Measurements from ENCODE around the gene SPATA31E1. TPM values are rescaled to one million over a fixed set of nuclear protein-coding genes. Genes with fewer than 3 reads are reported as not detected.

Gene SPATA31E1
- total and polyA plus RNA-seq, 10 of the 15 experiments (the other 5 are each of a cell fraction or from before 2014, with no cell fraction given) = not detected

GRCh38 chr9:87892956-87893355 lies 10.3 kb downstream of the SPATA31E1 start:
- BruUV-seq (replicated peaks) = no TSS peak
- H4K20me1 ChIP-seq (ENCODE audit: control insufficient read depth, insufficient read depth) = no peaks in the 10 kb centered on the region
- ChIA-PET POLR2A (no interaction called here), CTCF (no interaction called here), SMC1A (ENCODE audit: uncharacterized antibody, unreplicated experiment) (no interaction called here), RAD21 (ENCODE audit: unreplicated experiment) (no interaction called here)
- H3K36me3 ChIP-seq (ENCODE audit: control insufficient read depth in 2 of 2, insufficient read depth in 2 of 2, low read length in 1 of 2) = no peaks in the 10 kb centered on the region
- no peak overlapping the region for H3K27ac ChIP-seq (ENCODE audit: control insufficient read depth, insufficient read depth)
- H3K4me3 ChIP-seq = no peak overlapping the region
- no peak overlapping the region for H3K4me2 ChIP-seq (ENCODE audit: control insufficient read depth, insufficient read depth)
- in situ Hi-C loops (cut with MboI) (no loop called here), intact Hi-C loops (cut with micrococcal nuclease; ENCODE audit: unreplicated experiment) (no loop called here)
- no peak for TF ChIP-seq E2F4 (IDR thresholded peaks at IDR 0.05; ENCODE audit: low read depth, low read length)
- TF ChIP-seq LARP7 (IDR thresholded peaks at IDR 0.05) = no peak
- no peak for TF ChIP-seq CHD4 (IDR thresholded peaks at IDR 0.05)
- TF ChIP-seq ELK1 (IDR thresholded peaks at IDR 0.05; ENCODE audit: low read depth, low read length) = no peak
- TF ChIP-seq JUNB (IDR thresholded peaks at IDR 0.05) = no peak
- TF ChIP-seq ZNF687 (IDR thresholded peaks at IDR 0.05) = no peak
- TF ChIP-seq KDM1A (IDR thresholded peaks at IDR 0.05; ENCODE audit: borderline replicate concordance) = no peak
- no peak for TF ChIP-seq NR2F1 (conservative IDR thresholded peaks at IDR 0.05)
- TF ChIP-seq MYC (IDR thresholded peaks at IDR 0.05; ENCODE audit: insufficient read depth, insufficient read length, insufficient replicate concordance, low read length, severe bottlenecking) = no peak
- no peak for TF ChIP-seq TCF12 (IDR thresholded peaks at IDR 0.05; ENCODE audit: low read depth, low read length)
- TF ChIP-seq BMI1 (IDR thresholded peaks at IDR 0.05; ENCODE audit: borderline replicate concordance) = no peak
- TF ChIP-seq, protein P1, sequence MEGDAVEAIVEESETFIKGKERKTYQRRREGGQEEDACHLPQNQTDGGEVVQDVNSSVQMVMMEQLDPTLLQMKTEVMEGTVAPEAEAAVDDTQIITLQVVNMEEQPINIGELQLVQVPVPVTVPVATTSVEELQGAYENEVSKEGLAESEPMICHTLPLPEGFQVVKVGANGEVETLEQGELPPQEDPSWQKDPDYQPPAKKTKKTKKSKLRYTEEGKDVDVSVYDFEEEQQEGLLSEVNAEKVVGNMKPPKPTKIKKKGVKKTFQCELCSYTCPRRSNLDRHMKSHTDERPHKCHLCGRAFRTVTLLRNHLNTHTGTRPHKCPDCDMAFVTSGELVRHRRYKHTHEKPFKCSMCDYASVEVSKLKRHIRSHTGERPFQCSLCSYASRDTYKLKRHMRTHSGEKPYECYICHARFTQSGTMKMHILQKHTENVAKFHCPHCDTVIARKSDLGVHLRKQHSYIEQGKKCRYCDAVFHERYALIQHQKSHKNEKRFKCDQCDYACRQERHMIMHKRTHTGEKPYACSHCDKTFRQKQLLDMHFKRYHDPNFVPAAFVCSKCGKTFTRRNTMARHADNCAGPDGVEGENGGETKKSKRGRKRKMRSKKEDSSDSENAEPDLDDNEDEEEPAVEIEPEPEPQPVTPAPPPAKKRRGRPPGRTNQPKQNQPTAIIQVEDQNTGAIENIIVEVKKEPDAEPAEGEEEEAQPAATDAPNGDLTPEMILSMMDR (IDR thresholded peaks at IDR 0.05 in 2 of 3, conservative IDR thresholded peaks at IDR 0.05 in 1 of 3; ENCODE audit: control insufficient read depth in 2 of 3, extremely low read depth in 1 of 3, insufficient read depth in 1 of 3, low read depth in 3 of 3, low read length in 3 of 3) = no peak
- no peak for TF ChIP-seq CEBPB (IDR thresholded peaks at IDR 0.05; ENCODE audit: borderline replicate concordance in 1 of 2, low read depth in 2 of 2, low read length in 2 of 2)
- no peak for TF ChIP-seq POLR2A (IDR thresholded peaks at IDR 0.05; ENCODE audit: low read depth, low read length)
- TF ChIP-seq NRF1 (conservative IDR thresholded peaks at IDR 0.05; ENCODE audit: low read depth, low read length) = no peak
- TF ChIP-seq HDAC2 (IDR thresholded peaks at IDR 0.05) = no peak
- no peaks in the 10 kb centered on the region for H3K27me3 ChIP-seq (replicated peaks in 1 of 2; ENCODE audit: control insufficient read depth in 2 of 2, insufficient read depth in 2 of 2, low read length in 1 of 2)
- no peaks in the 10 kb centered on the region for H3K9me3 ChIP-seq (replicated peaks; ENCODE audit: control insufficient read depth, insufficient read depth, low read length)
- FAIRE-seq (no peak), ATAC-seq (no peak), DNase-seq (ENCODE audit: low read depth, low spot score) (no peak)
- H3K4me1 ChIP-seq (ENCODE audit: control insufficient read depth, insufficient read depth, low read length) = no peaks in the 10 kb centered on the region
- H3K9ac ChIP-seq (ENCODE audit: control insufficient read depth, insufficient read depth, low read length) = no peak overlapping the region
- WGBS (ENCODE audit: insufficient coverage, insufficient replicate concordance, low lambda C conversion rate, missing lambda C conversion rate) = 13% methylated on average over 4 of the region's 4 CpGs
- H3K79me2 ChIP-seq (ENCODE audit: control insufficient read depth, insufficient read depth, low read length) = no peaks in the 10 kb centered on the region
- H2AFZ ChIP-seq (ENCODE audit: control insufficient read depth, low read depth, low read length) = no peak overlapping the region

Data from GM12878 (cell line).